ENCODE results near the gene SIAH1.
A peak's percentile ranks its signal among the peaks of the same experiment; 100 is the strongest.
"Not testable (repeated sequence)": the region's sequence is repeated elsewhere in the genome, so short reads cannot be mapped to it uniquely, and the experiment has no call there.

Gene SIAH1

GRCh38 chr16:48366165-48367093 is 18.8 kb downstream of the SIAH1 start:
- DNase-seq (ENCODE audit: low spot score): no peak

GRCh38 chr16:48365601-48366164 is 19.5 kb downstream of the SIAH1 start:
- DNase-seq (ENCODE audit: low spot score): peak; percentile 76

- DNase-seq (ENCODE audit: low spot score): no peak
Measured at GRCh38 chr16:48365025-48365600, 20.1 kb downstream of the SIAH1 start.

- no peak for DNase-seq (ENCODE audit: low spot score)
Measured at GRCh38 chr16:48361540-48362144, 23.6 kb downstream of the SIAH1 start.

GRCh38 chr16:48361012-48361411 is 24.2 kb downstream of the SIAH1 start:
- DNase-seq (ENCODE audit: low spot score): no peak

GRCh38 chr16:48359983-48360382 is 25.2 kb downstream of the SIAH1 start:
- no peak for DNase-seq (ENCODE audit: low spot score)

- DNase-seq (ENCODE audit: low spot score): no peak
Measured at GRCh38 chr16:48358419-48358818, 26.8 kb downstream of the SIAH1 start.

- DNase-seq (ENCODE audit: low spot score): no peak
Measured at GRCh38 chr16:48356633-48357376, 28.4 kb downstream of the SIAH1 start.

- DNase-seq (ENCODE audit: low spot score): no peak
Measured at GRCh38 chr16:48354877-48355855, 30.0 kb downstream of the SIAH1 start.

- DNase-seq (ENCODE audit: low spot score): not testable (repeated sequence)
Measured at GRCh38 chr16:48354385-48354784, 30.8 kb downstream of the SIAH1 start.

- DNase-seq (ENCODE audit: low spot score): peak; percentile 71
Measured at GRCh38 chr16:48353565-48354163, 31.5 kb downstream of the SIAH1 start.

- no peak for DNase-seq (ENCODE audit: low spot score)
Measured at GRCh38 chr16:48352648-48353390, 32.4 kb downstream of the SIAH1 start.

GRCh38 chr16:48350736-48351135 is 34.5 kb downstream of the SIAH1 start:
- no peak for DNase-seq (ENCODE audit: low spot score)

- peak; percentile 62 for DNase-seq (ENCODE audit: low spot score)
Measured at GRCh38 chr16:48347980-48348379, 37.2 kb downstream of the SIAH1 start.

GRCh38 chr16:48347191-48347865 is 37.9 kb downstream of the SIAH1 start:
- DNase-seq (ENCODE audit: low spot score): no peak

GRCh38 chr16:48342591-48342990 is 42.6 kb downstream of the SIAH1 start:
- no peak for DNase-seq (ENCODE audit: low spot score)

GRCh38 chr16:48340054-48340453 is 45.2 kb downstream of the SIAH1 start:
- no peak for DNase-seq (ENCODE audit: low spot score)

GRCh38 chr16:48335961-48336360 is 49.3 kb downstream of the SIAH1 start:
- DNase-seq (ENCODE audit: low spot score): no peak

- no peak for DNase-seq (ENCODE audit: low spot score)
Measured at GRCh38 chr16:48334325-48334724, 50.9 kb downstream of the SIAH1 start.
